HPDE6-E6E7 (cell line): ENCODE results near the gene NDUFS4.
A peak's percentile ranks its signal among the peaks of the same experiment; 100 is the strongest.
"Not testable (repeated sequence)": the region's sequence is repeated elsewhere in the genome, so short reads cannot be mapped to it uniquely, and the experiment has no call there.

Experiments
- DNase-seq: peaks from one replicate; pipeline ENCODE4 v3.0.0; 2011; ENCODE audit warnings: missing footprints; ENCODE audit errors: extremely low spot score

NDUFS4 gene

GRCh38 chr5:53560506-53561191 lies at the start of gene NDUFS4:
Gene NDUFS4, plus strand, starts transcription at chr5:53560639. Its CDS starts 24 bp downstream, at chr5:53560663.
- peak; percentile 50 for DNase-seq

GRCh38 chr5:53512539-53512938 lies 47.9 kb upstream of the NDUFS4 start:
- no peak for DNase-seq

GRCh38 chr5:53515988-53516387 lies 44.5 kb upstream of the NDUFS4 start:
- no peak for DNase-seq

GRCh38 chr5:53520813-53521212 lies 39.6 kb upstream of the NDUFS4 start:
- DNase-seq = no peak

- no peak for DNase-seq
These were observed 22.7 kb upstream of the NDUFS4 start for GRCh38 chr5:53537711-53538110.

- DNase-seq = not testable (repeated sequence)
These were observed 19.7 kb upstream of the NDUFS4 start for GRCh38 chr5:53540739-53541138.

GRCh38 chr5:53541859-53542258 lies 18.6 kb upstream of the NDUFS4 start:
- no peak for DNase-seq

- DNase-seq = no peak
These were observed 17.5 kb upstream of the NDUFS4 start for GRCh38 chr5:53542926-53543325.

GRCh38 chr5:53543401-53543800 lies 17.0 kb upstream of the NDUFS4 start:
- no peak for DNase-seq

- no peak for DNase-seq
These were observed 14.7 kb upstream of the NDUFS4 start for GRCh38 chr5:53545744-53546143.

- no peak for DNase-seq
These were observed 13.2 kb upstream of the NDUFS4 start for GRCh38 chr5:53547226-53547625.

- not testable (repeated sequence) for DNase-seq
These were observed 11.9 kb upstream of the NDUFS4 start for GRCh38 chr5:53548501-53548900.

GRCh38 chr5:53549792-53550191 lies 10.6 kb upstream of the NDUFS4 start:
- no peak for DNase-seq

GRCh38 chr5:53552561-53552960 lies 7.9 kb upstream of the NDUFS4 start:
- no peak for DNase-seq

GRCh38 chr5:53554444-53554843 lies 6.0 kb upstream of the NDUFS4 start:
- no peak for DNase-seq

- DNase-seq = no peak
These were observed 5.3 kb upstream of the NDUFS4 start for GRCh38 chr5:53555160-53555559.

- no peak for DNase-seq
These were observed 4.4 kb upstream of the NDUFS4 start for GRCh38 chr5:53556001-53556400.

GRCh38 chr5:53557386-53557785 lies 3.1 kb upstream of the NDUFS4 start:
- no peak for DNase-seq

GRCh38 chr5:53558966-53559365 lies 1.5 kb upstream of the NDUFS4 start:
- no peak for DNase-seq

- no peak for DNase-seq
These were observed 411 bp upstream of the NDUFS4 start for GRCh38 chr5:53560028-53560427.

GRCh38 chr5:53568401-53568800 lies 8.0 kb downstream of the NDUFS4 start:
- no peak for DNase-seq

GRCh38 chr5:53568871-53569270 lies 8.4 kb downstream of the NDUFS4 start:
- no peak for DNase-seq

- no peak for DNase-seq
These were observed 9.0 kb downstream of the NDUFS4 start for GRCh38 chr5:53569453-53569852.

GRCh38 chr5:53571403-53571802 lies 11.0 kb downstream of the NDUFS4 start:
- no peak for DNase-seq
